HG03558 (cell line): Measurements from ENCODE around the gene FAM124A.
"Not testable (repeated sequence)": the region's sequence is repeated elsewhere in the genome, so short reads cannot be mapped to it uniquely, and the experiment has no call there.

Experiments used
- ATAC-seq: cut with Tn5 transposase; IDR thresholded peaks from one replicate; pipeline ENCODE4 v1.9.1; 2021; ENCODE audit warnings: moderate number of reproducible peaks; ENCODE audit not compliant: unreplicated experiment; ENCODE audit errors: extremely low read depth

FAM124A gene

GRCh38 chr13:51262501-51263211, 40.5 kb downstream of the FAM124A start:
- no peak for ATAC-seq

- ATAC-seq: no peak
These were observed 44.4 kb downstream of the FAM124A start for GRCh38 chr13:51266642-51267041.

GRCh38 chr13:51267622-51268021, 45.4 kb downstream of the FAM124A start:
- no peak for ATAC-seq

GRCh38 chr13:51269039-51269438, 46.8 kb downstream of the FAM124A start:
- no peak for ATAC-seq

GRCh38 chr13:51270623-51271415, 48.6 kb downstream of the FAM124A start:
- no peak for ATAC-seq

GRCh38 chr13:51271528-51272085, 49.4 kb downstream of the FAM124A start:
- no peak for ATAC-seq

- no peak for ATAC-seq
These were observed 52.9 kb downstream of the FAM124A start for GRCh38 chr13:51275101-51275500.

- no peak for ATAC-seq
These were observed 54.4 kb downstream of the FAM124A start for GRCh38 chr13:51276636-51277035.

- no peak for ATAC-seq
These were observed 55.7 kb downstream of the FAM124A start for GRCh38 chr13:51277928-51278327.

GRCh38 chr13:51278426-51279130, 56.4 kb downstream of the FAM124A start:
- ATAC-seq: no peak

GRCh38 chr13:51280379-51280940, 58.3 kb downstream of the FAM124A start:
- no peak for ATAC-seq

GRCh38 chr13:51282322-51282721, 60.1 kb downstream of the FAM124A start:
- ATAC-seq: no peak

- not testable (repeated sequence) for ATAC-seq
These were observed 60.7 kb downstream of the FAM124A start for GRCh38 chr13:51282923-51283322.

GRCh38 chr13:51283371-51283770, 61.2 kb downstream of the FAM124A start:
- no peak for ATAC-seq

- no peak for ATAC-seq
These were observed 62.1 kb downstream of the FAM124A start for GRCh38 chr13:51284339-51284738.

- no peak for ATAC-seq
These were observed 64.2 kb downstream of the FAM124A start for GRCh38 chr13:51286135-51287002.

- no peak for ATAC-seq
These were observed 65.6 kb downstream of the FAM124A start for GRCh38 chr13:51287758-51288157.

GRCh38 chr13:51288254-51288653, 66.1 kb downstream of the FAM124A start:
- not testable (repeated sequence) for ATAC-seq

GRCh38 chr13:51291341-51291740, 69.1 kb downstream of the FAM124A start:
- ATAC-seq: no peak
